Measurements from ENCODE around the gene ZNF583. TPM values are rescaled to one million over a fixed set of nuclear protein-coding genes. Genes with fewer than 3 reads are reported as not detected.

ZNF583 gene
- total and polyA plus RNA-seq, 9 of the 15 experiments (the other 6 are each of a cell fraction or from before 2014, with no cell fraction given): 0.92 to 6.7 (median 3.0) TPM

GRCh38 chr19:56367829-56368711 is 36.1 kb upstream of the ZNF583 start (continued):
- TF ChIP-seq REST (IDR thresholded peaks at IDR 0.05; ENCODE audit: borderline replicate concordance) (no peak), REST (CRISPR knock-in tag; IDR thresholded peaks at IDR 0.05; ENCODE audit: low read depth) (peak; percentile 70; the same call in 1 of the 2 replicates), TCF7 (IDR thresholded peaks at IDR 0.05; ENCODE audit: borderline replicate concordance) (no peak), ZNF143 (CRISPR knock-in tag; IDR thresholded peaks at IDR 0.05) (peak; percentile 65), TRIM28 (IDR thresholded peaks at IDR 0.05) (0 out of 2 replicates have a peak, but pooled peaks have one; percentile 71), ZBTB12 (CRISPR knock-in tag; IDR thresholded peaks at IDR 0.05) (0 out of 2 replicates have a peak, but pooled peaks have one; percentile 23), RB1 (IDR thresholded peaks at IDR 0.05; ENCODE audit: low read depth) (peak; percentile 39; the same call in 1 of the 2 replicates), ETV5 (CRISPR knock-in tag; IDR thresholded peaks at IDR 0.05; ENCODE audit: low read depth) (0 out of 2 replicates have a peak, but pooled peaks have one; percentile 57), SMC3 (conservative IDR thresholded peaks at IDR 0.05; ENCODE audit: insufficient read depth, low read depth, low read length) (0 out of 2 replicates have a peak, but pooled peaks have one; percentile 11), E2F1 (CRISPR knock-in tag; IDR thresholded peaks at IDR 0.05) (0 out of 2 replicates have a peak, but pooled peaks have one; percentile 75), ZNF354B (CRISPR knock-in tag; IDR thresholded peaks at IDR 0.05) (no peak), FOXK1 (CRISPR knock-in tag; IDR thresholded peaks at IDR 0.05; ENCODE audit: borderline replicate concordance) (peak; percentile 83; the same call in 1 of the 2 replicates), GABPB1 (CRISPR knock-in tag; IDR thresholded peaks at IDR 0.05) (peak; percentile 34; the same call in 1 of the 2 replicates), L3MBTL2 (IDR thresholded peaks at IDR 0.05) (peak; percentile 96)
